Dermis blood vessel endothelial cell (primary cell): ENCODE measurements around the gene ALX4. TPM values are rescaled to one million over a fixed set of nuclear protein-coding genes. Genes with fewer than 3 reads are reported as not detected.

Source experiments
- DNase-seq: peaks from one replicate; pipeline ENCODE4 v3.0.0; 2010
- total RNA-seq: library from RNA; depleted of rRNA; stranded (reverse); fragments of >200 nt; gene quantifications from 2 replicates; pipeline ENCODE4 v1.2.3, GENCODE V29; 2014

ALX4 gene
- total RNA-seq, 1 donor from 2014 or later, result not detected

- DNase-seq, result no peak
Measured at GRCh38 chr11:44300844-44301563, 8.9 kb downstream of the ALX4 start.

DNA sequence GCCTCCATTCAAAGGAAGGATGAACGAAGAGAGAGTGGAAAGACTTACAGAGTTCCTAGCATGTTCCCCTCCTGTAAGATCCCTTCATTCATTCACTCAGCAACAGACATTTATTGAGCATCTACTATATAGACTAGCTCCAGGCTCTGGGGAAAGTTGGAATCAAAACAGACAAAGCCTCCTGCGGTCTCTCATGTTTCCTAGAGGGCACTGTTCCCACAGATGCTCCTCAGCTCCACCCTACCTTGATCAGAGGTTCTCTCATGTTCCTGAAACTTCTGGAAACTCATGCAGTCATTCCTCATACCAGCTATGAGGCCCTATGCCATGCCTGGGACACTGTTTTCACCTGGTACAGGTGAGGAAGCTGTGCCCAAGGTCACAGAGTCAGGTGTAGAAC is 11.1 kb downstream of the ALX4 start:
- no peak for DNase-seq

DNA sequence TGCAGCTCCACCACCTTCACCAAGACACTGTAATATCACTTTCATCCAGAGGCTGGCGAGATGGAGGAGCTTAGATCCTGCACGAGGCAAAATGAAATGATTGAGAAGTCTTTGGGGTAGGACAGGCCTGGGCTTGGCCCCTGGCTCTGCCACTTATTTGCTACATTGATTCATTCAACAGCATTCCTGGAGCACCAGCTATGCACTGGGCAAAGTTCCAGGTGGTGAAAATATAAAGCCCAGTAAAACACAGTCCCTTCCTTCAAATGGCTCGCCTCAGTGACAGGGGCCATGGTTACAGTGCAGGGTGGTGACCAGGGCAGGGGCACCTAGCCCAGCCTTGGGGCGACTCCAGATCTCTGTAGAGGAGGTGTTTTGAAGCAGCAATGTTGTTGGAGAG is 19.7 kb downstream of the ALX4 start:
- DNase-seq, result peak; percentile 15

DNA sequence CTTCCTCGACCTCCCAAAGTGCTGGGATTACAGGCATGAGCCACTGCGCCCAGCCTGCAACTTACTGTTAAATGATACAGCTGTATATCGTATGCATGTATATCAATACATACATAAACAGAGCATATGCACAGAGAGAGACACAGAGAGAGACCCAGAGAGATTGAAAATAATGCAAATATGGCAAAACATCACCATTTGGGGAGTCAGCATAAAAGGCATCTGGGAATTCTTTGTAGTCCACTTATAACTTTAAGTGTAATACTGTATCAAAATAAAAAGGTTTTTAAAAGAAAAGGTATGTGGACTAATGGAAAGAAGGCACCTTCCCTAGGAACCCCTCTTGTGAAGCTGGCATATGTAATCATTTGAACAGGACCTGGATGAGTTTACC is 21.8 kb downstream of the ALX4 start:
- no peak for DNase-seq

DNA sequence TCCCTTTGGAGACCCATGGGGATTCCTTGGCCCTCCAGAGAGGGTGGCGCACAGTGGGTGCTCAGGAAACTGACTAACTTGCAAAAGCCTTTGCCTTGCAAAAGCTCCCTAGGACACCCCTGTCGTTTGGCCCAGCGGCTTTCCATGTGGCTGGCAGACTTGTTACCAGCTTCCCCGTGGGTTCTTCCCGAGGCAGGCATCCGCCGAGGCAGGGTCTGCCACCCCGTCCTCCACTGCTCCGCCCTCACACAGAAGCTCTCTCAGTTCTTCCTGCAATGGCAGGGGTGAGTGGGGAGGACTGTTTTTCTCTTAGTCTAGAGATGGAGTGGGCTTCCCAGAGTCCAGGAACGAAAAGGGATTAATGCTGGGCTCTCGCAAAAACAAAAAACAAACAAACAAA is 23.0 kb downstream of the ALX4 start:
- DNase-seq, result no peak

- DNase-seq, result peak; percentile 72
Measured at GRCh38 chr11:44286268-44286880, 23.6 kb downstream of the ALX4 start.

DNA sequence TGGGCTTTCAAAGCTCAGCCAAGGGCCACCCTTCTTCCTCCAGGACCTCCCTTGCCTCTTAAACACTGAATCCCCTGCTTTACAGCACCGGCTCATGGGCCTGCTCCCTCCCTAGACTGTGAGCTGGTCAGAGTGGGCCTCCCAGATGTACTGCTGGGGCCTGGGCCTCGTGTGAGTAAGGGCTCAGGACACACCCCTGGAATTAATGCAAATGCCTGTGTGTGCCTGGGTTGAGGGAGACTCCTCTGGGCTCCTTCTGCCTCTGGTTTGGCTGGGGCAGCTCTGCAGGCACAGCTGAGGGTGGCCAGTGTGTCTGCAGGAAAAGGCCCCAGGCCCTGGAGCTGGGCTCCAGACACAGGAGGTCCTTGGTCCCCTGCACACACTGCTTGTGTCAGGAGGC is 24.2 kb downstream of the ALX4 start:
- DNase-seq, result no peak

DNA sequence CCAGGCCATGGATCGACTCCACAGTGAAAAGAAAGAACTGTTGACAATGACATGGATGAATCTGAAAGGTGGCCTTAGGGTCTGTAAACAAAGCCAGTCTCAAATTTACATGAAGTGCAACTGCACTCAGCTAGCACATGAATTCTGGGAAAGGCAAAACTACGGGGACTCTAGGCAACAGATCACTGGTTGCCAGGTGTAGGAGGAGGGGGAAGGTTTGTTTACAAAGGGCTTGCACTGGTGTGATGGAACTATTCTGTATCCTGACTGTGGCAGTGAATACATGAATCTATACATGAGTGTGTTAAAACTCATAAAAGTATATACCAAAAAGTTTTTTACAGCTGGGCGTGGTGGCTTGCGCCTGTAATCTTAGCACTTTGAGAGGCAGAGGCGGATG is 27.3 kb downstream of the ALX4 start:
- DNase-seq, result no peak

DNA sequence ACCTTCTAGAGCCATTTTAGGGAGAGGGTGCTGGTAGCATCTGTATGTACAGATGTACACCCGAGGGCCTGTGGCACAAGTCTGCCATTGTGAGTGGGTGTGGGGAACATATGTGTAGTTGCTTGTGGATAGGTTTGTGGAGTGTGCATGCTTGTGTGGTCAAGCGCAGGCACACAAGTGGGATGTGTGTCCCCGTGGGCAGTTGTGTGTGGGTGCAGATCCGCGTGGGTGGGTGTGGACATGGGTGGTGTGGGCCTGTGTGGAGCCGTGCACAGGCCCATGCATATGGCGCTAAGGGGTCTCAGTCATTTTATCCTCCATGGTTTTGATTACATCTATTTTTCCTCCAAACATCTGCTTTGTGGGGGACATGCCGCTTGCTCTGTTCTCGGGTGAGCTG is 28.8 kb downstream of the ALX4 start:
- DNase-seq, result no peak

GRCh38 chr11:44280257-44280656 is 29.7 kb downstream of the ALX4 start:
- no peak for DNase-seq

DNA sequence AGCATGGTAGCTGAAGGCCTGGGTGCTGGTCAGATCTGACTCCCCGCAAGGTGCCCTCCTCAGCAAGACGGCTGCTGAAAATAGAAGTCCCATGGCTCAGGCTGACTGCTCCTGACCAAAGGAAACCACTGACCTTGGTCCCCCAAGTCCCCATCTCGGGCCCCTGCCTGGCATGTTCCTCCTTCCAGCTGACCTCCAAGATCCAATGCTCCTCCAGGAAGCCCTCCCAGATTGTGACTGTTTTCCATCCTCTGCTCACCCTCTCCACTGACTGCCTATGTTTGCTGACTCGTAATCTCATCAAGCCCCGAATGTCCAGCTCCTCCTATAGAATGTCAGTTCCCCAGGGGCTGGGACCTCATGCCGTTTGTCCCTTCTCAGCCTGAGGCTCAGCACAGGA is 30.5 kb downstream of the ALX4 start:
- DNase-seq, result no peak

DNA sequence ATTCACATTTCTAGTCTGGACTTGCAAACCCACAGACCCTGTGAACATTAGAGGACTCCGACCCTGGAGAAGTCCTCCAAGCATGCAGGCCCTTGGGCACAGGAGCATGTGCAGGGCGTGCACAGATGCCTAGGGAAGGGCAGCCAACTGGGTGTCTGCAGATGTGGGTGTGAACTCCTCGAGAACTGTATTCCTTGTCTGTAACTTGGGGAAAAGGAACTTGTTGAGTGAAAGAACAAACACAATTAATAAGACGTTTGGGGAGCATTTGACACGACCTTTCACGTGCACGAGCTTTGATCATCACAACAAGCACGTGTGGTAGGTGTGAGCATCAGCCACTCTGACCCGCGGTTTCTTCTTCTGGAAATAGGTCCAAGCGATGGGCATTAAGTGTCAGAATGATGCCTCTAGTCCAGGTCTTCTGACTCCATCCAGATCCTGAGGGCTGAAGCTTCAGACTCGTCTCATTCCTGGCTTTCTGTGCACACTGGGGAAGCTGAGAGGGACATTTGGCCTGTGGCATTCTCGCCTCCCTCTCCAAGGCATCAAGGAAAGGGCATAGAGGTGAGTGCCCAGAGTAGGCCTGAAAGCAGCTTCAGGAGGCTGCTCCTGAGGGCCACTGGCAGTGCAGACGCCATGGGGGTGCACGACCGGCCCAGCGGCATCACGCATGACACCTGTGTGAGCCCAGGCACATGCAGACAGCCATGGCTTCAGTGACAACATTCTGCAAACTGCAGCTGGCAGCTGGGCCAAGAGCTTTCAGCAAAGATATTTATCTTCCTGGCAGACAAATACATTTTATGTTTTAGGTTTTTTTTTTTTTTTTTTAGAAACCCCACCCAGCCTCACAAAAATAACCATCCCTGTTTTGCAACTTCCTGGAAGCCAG is 32.5 kb downstream of the ALX4 start:
- no peak for DNase-seq

GRCh38 chr11:44275961-44276550 is 33.9 kb downstream of the ALX4 start:
- no peak for DNase-seq

DNA sequence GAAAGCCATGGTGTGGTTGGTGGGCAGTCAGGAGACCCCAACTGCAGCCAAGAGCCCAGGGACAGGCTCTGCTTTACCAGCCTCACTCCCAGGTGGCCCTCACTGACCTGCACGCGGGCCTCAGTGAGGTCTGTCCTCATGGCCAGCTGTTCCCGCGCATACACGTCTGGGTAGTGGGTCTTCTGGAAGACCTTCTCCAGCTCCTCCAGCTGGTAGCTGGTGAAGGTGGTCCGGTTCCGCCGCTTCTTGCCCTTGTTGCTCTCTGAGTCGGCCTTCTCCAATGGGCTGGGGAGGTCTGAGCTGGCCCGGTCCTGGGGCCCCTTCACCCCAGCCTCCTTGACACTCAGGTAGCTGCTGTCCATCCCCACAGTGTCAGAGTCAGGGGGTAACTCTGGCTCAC is 34.7 kb downstream of the ALX4 start:
- no peak for DNase-seq

- DNase-seq, result no peak
Measured at GRCh38 chr11:44274404-44274803, 35.5 kb downstream of the ALX4 start.

DNA sequence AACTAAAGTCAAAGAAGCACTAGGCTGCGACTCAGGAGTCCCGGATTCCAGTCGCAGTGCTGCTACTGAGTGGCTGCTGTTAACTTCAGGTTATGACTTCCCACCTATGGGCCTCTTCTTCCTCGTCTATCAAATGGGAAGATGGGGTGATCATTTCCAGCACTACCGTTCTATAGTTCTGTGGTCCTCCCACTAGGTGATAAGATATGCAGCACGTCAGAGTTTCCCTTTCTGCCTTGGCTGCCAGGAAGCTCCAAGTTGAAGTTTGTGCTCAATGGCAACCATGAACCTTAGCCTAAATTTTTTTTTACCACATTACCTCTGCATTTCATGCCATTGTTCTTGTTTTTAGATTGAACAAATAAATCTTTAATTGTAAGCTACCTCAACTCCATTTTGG is 38.7 kb downstream of the ALX4 start:
- DNase-seq, result no peak

GRCh38 chr11:44270403-44271273 is 39.3 kb downstream of the ALX4 start:
- no peak for DNase-seq

DNA sequence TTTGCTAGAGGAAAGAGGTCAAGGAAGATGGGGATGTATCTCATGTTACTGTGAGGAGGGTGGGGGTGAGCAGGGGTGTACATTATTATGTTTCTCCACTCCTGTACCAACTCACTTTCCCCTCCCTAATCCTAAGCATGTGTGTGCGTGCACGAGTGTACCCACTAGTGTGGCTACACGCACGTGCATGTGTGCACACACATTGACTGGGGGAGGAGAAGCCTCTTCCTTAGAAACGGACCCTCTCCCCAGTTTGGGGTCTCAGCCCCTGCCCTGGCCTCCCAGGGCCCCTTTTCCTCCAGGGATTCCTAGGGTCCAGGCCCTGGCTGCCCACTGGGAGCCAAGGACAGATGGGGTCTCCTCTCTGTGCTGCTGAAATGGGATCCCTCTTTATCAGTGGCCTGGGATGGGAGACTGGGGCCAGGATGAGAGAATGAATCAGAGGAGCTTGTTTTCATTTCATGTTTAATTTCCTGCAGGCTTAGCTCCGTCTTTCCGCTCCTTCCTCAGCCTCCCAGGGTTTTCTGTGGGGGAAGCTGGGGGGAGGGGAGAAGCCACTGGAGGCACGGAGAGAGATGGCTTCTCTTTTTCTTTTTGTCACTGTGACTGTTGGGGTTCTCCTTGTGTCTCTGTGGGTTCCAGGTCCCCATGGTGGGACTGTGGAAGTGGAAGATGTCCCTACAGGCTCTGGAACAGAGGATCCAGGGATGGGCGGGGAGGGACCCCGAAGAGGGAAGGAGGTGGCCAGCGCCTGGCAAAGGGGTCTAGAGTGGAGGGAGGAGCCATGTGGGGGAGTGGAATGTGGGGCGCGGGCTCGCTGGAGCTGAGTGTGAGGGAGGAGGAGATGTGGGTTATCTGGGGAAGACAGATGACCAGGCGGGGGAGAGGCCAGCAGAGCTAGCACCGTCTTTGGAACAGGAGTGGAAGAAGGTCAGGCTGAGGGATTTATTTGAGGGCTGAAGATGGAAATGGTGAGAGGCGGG is 40.3 kb downstream of the ALX4 start:
- DNase-seq, result peak; percentile 58

DNA sequence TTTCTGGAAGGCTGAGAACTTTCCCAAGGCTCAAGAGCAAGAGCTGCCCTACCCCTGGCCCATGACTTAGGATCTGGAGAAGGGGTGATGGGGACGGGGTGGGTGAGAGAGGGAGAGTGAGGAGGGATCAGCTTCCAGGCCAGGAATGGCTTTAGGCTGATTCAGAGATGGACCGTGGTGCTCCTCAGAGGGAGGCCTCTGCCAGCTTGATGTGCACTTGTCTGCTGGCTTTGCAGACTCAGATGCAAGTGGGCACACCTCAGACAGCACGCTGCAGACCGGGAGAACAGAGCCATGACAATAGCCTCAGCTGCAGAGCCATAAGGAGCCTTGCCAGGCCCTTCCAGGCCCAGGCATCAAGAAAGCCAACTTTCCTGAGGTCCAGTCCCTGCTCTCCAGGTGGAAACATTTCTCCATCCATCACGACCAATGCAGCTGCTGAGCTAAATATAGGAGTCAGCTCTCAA is 41.3 kb downstream of the ALX4 start:
- DNase-seq, result no peak

DNA sequence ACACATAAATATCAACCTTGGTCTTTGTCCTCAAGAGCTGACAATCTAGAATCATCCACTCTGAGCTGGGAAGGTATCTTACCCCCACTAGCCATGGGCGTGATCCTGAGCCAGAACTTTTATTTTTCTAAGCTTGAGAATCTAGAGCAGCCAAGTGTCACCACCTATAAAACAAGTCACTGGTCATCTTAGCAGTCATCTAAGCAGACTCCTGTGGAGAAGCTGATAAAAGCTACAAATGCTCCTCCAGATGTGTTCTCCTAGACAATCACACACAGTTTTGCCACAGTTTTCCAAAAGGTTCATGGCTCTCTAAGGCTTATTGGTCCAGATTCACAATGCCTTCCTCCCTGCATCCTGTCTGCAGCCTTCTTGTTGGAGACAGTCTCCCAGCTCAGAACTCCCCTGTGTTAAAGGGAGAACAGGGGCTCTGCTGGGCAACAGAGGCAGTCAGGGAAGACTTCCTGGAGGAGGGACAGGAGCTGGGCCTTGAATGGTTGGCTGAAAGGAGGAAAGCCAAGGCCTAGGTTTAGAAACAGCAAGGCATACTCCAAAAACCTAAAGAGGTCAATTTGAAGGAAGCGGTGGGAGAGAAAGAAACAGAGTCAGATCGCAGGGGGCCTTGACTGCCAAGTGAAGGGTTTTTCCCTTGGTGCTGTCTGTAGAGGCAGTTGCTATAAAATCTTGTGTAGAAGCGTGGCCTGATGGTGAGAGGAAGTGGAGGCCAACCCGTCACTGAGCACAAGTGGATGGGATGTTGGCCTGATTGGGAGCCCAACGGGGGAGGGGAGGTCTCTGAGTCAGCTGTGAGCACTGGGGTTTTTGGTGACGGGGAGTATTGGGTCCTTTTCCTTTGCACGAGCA is 42.0 kb downstream of the ALX4 start:
- DNase-seq, result peak; percentile 13
